ENCODE results near the gene EXD3. TPM values are rescaled to one million over a fixed set of nuclear protein-coding genes. Genes with fewer than 3 reads are reported as not detected.

Gene EXD3
- polyA plus RNA-seq, 1 of the 3 experiments (the other 2 are of a cell fraction) = 11.5 TPM

DNA sequence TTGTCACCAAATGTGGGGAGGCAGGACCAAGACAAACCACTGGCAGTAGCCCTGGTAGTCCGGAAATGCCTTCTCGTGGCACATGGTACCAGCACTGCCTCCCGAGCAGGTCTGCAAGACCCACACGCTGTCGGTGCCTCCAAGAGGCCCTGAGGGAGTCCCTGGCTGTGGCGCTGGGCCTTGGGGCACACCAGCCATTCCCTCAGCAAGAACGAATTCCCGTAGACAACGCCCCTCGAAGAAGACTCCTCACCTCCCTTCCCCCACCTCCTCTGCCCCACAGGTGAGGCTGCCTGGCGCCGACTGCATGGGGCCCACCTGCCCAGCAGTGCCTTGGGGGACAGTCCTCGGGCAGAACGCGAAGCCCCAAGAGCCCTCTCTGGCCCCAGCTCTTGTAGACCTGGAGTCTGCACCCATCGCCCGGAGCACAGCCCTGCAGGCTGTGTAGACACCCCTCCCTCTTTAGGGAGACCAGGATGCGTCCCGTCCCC, 56.0 kb downstream of the EXD3 start:
- DNase-seq = no peak
- CTCF ChIA-PET = no interaction called here
- TF ChIP-seq MEF2A (IDR thresholded peaks at IDR 0.05; ENCODE audit: borderline replicate concordance, low read depth) = no peak
- no peak for TF ChIP-seq MXI1 (IDR thresholded peaks at IDR 0.05; ENCODE audit: low read depth, low read length)
- TF ChIP-seq EZH2phosphoT487 (IDR thresholded peaks at IDR 0.05; ENCODE audit: borderline replicate concordance, low read depth) = no peak
- TF ChIP-seq, protein P1, sequence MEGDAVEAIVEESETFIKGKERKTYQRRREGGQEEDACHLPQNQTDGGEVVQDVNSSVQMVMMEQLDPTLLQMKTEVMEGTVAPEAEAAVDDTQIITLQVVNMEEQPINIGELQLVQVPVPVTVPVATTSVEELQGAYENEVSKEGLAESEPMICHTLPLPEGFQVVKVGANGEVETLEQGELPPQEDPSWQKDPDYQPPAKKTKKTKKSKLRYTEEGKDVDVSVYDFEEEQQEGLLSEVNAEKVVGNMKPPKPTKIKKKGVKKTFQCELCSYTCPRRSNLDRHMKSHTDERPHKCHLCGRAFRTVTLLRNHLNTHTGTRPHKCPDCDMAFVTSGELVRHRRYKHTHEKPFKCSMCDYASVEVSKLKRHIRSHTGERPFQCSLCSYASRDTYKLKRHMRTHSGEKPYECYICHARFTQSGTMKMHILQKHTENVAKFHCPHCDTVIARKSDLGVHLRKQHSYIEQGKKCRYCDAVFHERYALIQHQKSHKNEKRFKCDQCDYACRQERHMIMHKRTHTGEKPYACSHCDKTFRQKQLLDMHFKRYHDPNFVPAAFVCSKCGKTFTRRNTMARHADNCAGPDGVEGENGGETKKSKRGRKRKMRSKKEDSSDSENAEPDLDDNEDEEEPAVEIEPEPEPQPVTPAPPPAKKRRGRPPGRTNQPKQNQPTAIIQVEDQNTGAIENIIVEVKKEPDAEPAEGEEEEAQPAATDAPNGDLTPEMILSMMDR (IDR thresholded peaks at IDR 0.05) = no peak
- no peak for TF ChIP-seq JUND (IDR thresholded peaks at IDR 0.05)
- no peak for TF ChIP-seq FOSL2 (IDR thresholded peaks at IDR 0.05; ENCODE audit: borderline replicate concordance, low read depth)
- TF ChIP-seq, protein P2, sequence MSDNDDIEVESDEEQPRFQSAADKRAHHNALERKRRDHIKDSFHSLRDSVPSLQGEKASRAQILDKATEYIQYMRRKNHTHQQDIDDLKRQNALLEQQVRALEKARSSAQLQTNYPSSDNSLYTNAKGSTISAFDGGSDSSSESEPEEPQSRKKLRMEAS (IDR thresholded peaks at IDR 0.05; ENCODE audit: low read depth) = no peak
- TF ChIP-seq NFIC (IDR thresholded peaks at IDR 0.05; ENCODE audit: borderline replicate concordance) = no peak

DNA sequence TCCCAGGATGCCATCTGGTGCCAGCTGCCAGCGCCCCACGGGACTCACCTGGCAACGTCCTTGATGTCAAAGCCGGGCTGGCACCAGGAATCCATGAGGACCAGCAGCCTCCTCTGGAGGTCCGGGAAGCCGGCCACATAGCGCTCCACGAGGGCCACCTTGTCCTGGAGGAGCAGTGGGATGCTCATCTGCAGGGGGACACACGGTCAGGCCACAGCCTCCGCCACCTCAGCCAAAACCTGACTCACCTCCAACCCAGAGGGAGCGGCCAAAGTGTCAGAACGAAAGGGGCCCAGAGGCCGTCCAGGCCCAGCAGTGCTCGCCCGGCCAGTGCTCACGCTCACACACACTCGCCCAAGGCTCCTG, 56.5 kb downstream of the EXD3 start:
- Histone ChIP-seq H3F3A (replicated peaks; ENCODE audit: insufficient read depth) (no peaks in the 10 kb centered on the region), H2AFZ (ENCODE audit: low read depth) (no peak overlapping the region), H3K4me1 (ENCODE audit: control insufficient read depth in 1 of 2, insufficient read depth in 2 of 2, low read depth in 1 of 2, low read length in 1 of 2) (no peaks in the 10 kb centered on the region), H3K4me3 (ENCODE audit: low read depth in 2 of 2, low read length in 1 of 2) (no peak overlapping the region), H3K9me2 (no peaks in the 10 kb centered on the region), H4K20me1 (ENCODE audit: insufficient read depth) (no peaks in the 10 kb centered on the region), H3K36me3 (replicated peaks in 1 of 2; ENCODE audit: control insufficient read depth in 1 of 2, insufficient read depth in 2 of 2, low read length in 1 of 2) (peaks cover 0 to 2% of the 10 kb centered on the region in 2 experiments), H3K4me2 (no peak overlapping the region), H3K27me3 (ENCODE audit: insufficient read depth) (no peaks in the 10 kb centered on the region), H3K27ac (ENCODE audit: low read depth in 2 of 2, low read length in 1 of 2) (no peak overlapping the region), H3K79me2 (ENCODE audit: insufficient read depth) (no peaks in the 10 kb centered on the region), H3K9ac (no peak overlapping the region), H3K9me3 (no peaks in the 10 kb centered on the region; the same call in 1 of the 2 replicates)
- TF ChIP-seq FOXJ3 (CRISPR knock-in tag; IDR thresholded peaks at IDR 0.05) = no peak
- TF ChIP-seq EZH2phosphoT487 (IDR thresholded peaks at IDR 0.05; ENCODE audit: borderline replicate concordance, low read depth) = no peak
- no peak for TF ChIP-seq FOXM1 (IDR thresholded peaks at IDR 0.05; ENCODE audit: low read depth)
- TF ChIP-seq, protein P1 (IDR thresholded peaks at IDR 0.05) = no peak
- TF ChIP-seq NFIC (IDR thresholded peaks at IDR 0.05; ENCODE audit: borderline replicate concordance) = no peak
- TF ChIP-seq, protein P3, sequence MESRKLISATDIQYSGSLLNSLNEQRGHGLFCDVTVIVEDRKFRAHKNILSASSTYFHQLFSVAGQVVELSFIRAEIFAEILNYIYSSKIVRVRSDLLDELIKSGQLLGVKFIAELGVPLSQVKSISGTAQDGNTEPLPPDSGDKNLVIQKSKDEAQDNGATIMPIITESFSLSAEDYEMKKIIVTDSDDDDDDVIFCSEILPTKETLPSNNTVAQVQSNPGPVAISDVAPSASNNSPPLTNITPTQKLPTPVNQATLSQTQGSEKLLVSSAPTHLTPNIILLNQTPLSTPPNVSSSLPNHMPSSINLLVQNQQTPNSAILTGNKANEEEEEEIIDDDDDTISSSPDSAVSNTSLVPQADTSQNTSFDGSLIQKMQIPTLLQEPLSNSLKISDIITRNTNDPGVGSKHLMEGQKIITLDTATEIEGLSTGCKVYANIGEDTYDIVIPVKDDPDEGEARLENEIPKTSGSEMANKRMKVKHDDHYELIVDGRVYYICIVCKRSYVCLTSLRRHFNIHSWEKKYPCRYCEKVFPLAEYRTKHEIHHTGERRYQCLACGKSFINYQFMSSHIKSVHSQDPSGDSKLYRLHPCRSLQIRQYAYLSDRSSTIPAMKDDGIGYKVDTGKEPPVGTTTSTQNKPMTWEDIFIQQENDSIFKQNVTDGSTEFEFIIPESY (IDR thresholded peaks at IDR 0.05; ENCODE audit: borderline replicate concordance, low read depth) = no peak
- TF ChIP-seq RAD21 (IDR thresholded peaks at IDR 0.05; ENCODE audit: low read length) = no peak
- TF ChIP-seq, protein P4, sequence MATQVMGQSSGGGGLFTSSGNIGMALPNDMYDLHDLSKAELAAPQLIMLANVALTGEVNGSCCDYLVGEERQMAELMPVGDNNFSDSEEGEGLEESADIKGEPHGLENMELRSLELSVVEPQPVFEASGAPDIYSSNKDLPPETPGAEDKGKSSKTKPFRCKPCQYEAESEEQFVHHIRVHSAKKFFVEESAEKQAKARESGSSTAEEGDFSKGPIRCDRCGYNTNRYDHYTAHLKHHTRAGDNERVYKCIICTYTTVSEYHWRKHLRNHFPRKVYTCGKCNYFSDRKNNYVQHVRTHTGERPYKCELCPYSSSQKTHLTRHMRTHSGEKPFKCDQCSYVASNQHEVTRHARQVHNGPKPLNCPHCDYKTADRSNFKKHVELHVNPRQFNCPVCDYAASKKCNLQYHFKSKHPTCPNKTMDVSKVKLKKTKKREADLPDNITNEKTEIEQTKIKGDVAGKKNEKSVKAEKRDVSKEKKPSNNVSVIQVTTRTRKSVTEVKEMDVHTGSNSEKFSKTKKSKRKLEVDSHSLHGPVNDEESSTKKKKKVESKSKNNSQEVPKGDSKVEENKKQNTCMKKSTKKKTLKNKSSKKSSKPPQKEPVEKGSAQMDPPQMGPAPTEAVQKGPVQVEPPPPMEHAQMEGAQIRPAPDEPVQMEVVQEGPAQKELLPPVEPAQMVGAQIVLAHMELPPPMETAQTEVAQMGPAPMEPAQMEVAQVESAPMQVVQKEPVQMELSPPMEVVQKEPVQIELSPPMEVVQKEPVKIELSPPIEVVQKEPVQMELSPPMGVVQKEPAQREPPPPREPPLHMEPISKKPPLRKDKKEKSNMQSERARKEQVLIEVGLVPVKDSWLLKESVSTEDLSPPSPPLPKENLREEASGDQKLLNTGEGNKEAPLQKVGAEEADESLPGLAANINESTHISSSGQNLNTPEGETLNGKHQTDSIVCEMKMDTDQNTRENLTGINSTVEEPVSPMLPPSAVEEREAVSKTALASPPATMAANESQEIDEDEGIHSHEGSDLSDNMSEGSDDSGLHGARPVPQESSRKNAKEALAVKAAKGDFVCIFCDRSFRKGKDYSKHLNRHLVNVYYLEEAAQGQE (IDR thresholded peaks at IDR 0.05; ENCODE audit: low read depth, low read length) = no peak
- no peak for TF ChIP-seq RFX5 (IDR thresholded peaks at IDR 0.05; ENCODE audit: low read length)
- TF ChIP-seq NRF1 (IDR thresholded peaks at IDR 0.05; ENCODE audit: low read depth, low read length) = no peak
- no peak for DNase-seq
- WGBS (ENCODE audit: low lambda C conversion rate) = 90% methylated on average over 12 of the region's 17 CpGs
- POLR2A ChIA-PET = no interaction called here
- CTCF ChIA-PET = no interaction called here

More for the DNA sequence above, 56.0 kb downstream of the EXD3 start:
- Histone ChIP-seq H3K4me2 (no peak overlapping the region), H3K4me1 (ENCODE audit: control insufficient read depth in 1 of 2, insufficient read depth in 2 of 2, low read depth in 1 of 2, low read length in 1 of 2) (no peaks in the 10 kb centered on the region), H4K20me1 (ENCODE audit: insufficient read depth) (no peaks in the 10 kb centered on the region), H3K27me3 (ENCODE audit: insufficient read depth) (no peaks in the 10 kb centered on the region), H3F3A (replicated peaks; ENCODE audit: insufficient read depth) (no peaks in the 10 kb centered on the region), H2AFZ (ENCODE audit: low read depth) (no peak overlapping the region), H3K27ac (ENCODE audit: low read depth in 2 of 2, low read length in 1 of 2) (no peak overlapping the region), H3K9me2 (no peaks in the 10 kb centered on the region), H3K36me3 (replicated peaks in 1 of 2; ENCODE audit: control insufficient read depth in 1 of 2, insufficient read depth in 2 of 2, low read length in 1 of 2) (peaks cover 0 to 2% of the 10 kb centered on the region in 2 experiments), H3K79me2 (ENCODE audit: insufficient read depth) (no peaks in the 10 kb centered on the region), H3K4me3 (ENCODE audit: low read depth in 2 of 2, low read length in 1 of 2) (no peak overlapping the region), H3K9ac (no peak overlapping the region), H3K9me3 (no peaks in the 10 kb centered on the region; the same call in 1 of the 2 replicates)
- POLR2A ChIA-PET = no interaction called here
- WGBS (ENCODE audit: low lambda C conversion rate) = 90% methylated on average over 11 of the region's 19 CpGs

All from SK-N-SH (cell line).